GM19455 (cell line): ENCODE results near the gene TOE1.

Source experiments
- ATAC-seq: cut with Tn5 transposase; IDR thresholded peaks from one replicate; pipeline ENCODE4 v1.9.1; 2021; ENCODE audit not compliant: unreplicated experiment

TOE1 gene

DNA sequence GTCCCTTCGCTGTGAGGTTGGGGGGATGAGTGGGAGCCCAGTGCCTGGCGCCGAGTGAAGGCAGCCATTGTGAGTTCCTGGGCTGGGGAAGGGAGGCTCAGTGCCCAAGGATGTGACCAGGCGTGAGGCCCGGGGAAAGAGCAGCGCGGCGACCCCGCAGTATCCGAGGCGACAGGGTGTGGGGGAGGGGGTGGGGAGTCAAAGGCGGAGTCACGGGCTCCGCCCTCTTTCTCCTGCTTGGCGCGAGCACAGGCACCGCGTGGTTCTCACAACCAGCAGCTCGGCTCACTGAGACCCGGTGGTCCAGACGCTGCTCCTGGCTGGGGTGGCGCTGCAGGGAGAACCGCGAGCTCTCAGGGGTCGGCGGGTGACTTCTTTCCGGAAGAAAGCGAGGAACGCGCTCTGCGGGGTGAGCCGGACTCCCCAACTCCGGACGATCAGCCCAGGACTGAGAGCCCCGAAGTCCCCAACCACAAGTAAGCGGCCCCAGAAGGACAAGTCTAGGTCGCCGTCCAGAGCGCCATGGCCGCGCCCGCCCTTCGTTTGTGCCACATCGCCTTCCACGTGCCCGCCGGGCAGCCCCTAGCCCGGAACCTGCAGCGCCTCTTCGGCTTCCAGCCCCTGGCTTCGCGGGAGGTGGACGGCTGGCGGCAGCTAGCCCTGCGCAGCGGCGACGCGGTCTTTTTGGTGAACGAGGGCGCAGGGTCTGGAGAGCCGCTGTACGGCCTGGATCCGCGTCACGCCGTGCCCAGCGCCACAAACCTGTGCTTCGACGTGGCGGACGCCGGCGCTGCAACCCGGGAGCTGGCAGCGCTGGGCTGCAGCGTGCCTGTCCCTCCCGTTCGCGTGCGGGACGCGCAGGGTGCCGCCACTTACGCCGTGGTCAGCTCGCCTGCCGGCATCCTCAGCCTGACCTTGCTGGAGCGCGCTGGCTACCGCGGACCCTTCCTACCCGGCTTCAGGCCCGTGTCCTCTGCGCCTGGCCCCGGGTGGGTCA is 13.0 kb upstream of the TOE1 start, which contains the start of gene HPDL:
HPDL (plus strand) TSS at position 269 of the 997 bp plus-strand sequence; CDS start at position 523, 254 bp downstream.
- ATAC-seq, result no peak

DNA sequence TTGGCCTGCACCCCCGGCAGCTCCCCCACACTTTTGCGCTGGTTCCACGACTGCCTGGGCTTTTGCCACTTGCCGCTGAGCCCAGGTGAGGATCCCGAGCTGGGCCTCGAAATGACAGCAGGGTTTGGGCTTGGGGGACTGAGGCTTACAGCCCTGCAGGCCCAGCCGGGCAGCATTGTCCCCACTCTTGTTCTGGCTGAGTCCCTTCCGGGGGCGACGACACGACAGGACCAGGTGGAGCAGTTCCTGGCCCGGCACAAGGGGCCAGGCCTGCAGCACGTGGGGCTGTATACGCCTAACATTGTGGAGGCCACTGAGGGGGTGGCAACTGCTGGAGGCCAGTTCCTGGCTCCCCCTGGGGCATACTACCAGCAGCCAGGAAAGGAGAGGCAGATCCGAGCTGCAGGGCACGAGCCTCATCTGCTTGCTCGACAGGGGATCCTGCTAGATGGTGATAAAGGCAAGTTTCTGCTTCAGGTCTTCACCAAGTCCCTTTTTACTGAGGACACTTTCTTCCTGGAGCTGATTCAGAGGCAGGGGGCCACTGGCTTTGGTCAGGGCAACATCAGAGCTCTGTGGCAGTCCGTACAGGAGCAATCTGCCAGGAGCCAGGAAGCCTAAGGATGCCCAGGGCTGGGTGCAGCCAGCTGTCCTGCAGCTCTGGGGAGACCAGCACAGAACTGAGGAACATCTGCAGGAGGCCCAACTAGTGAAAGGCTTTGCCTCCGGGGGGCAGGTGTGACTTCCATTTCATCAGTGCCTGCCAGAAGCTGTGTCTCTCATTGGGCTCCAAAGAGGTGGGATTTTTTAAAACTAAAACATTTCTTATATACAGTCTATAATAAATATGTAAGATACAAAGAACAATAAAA is 12.1 kb upstream of the TOE1 start:
- no peak for ATAC-seq

GRCh38 chr1:45328680-45329079 is 11.3 kb upstream of the TOE1 start:
- ATAC-seq, result no peak

GRCh38 chr1:45329445-45329844 is 10.5 kb upstream of the TOE1 start:
- ATAC-seq, result no peak

DNA sequence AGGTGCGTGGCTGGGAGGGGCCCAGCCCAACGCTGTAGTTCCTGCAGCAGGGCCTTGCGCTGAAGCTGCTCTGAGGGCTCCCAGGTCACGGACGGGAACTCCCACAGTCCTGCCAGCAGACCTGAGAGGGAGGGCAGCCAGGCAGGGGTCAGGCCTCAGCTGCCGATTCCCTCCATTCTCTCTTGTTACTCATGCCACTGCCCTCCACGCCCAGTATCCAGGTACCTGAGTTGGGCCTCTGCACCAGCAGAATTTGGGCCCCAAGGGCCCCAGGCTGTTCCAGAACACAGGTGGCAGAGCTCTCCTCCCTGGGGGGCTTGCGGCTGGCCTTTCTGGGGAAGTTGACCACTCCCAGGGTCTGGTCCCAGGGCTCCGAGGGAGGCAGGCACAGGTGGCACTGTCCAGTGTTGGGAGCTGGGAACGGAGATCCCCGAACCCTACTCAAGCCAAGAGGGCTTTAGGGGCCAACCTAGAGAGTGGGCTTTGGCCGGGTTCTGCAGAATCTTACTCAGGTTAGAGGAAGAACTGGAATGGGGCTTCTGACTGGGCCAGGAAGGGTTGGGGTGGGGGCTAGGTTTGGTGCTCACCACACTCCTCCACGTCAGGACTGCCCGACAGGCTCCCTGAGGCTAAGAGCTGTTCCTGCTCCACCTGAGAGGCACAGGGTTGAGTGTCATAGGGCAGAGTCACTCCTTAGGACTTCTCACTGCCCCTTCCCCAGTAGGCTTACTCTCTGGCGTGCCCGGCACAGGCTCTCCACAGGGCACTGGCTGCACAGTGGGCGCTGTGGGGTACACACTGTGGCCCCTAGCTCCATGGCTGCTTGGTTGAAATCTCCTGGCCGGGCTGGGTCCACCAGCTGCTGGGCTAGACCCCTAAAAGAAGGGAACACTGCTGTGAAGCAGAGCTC is 8.3 kb upstream of the TOE1 start:
- ATAC-seq, result no peak

GRCh38 chr1:45332346-45332720 is 7.6 kb upstream of the TOE1 start:
- no peak for ATAC-seq

DNA sequence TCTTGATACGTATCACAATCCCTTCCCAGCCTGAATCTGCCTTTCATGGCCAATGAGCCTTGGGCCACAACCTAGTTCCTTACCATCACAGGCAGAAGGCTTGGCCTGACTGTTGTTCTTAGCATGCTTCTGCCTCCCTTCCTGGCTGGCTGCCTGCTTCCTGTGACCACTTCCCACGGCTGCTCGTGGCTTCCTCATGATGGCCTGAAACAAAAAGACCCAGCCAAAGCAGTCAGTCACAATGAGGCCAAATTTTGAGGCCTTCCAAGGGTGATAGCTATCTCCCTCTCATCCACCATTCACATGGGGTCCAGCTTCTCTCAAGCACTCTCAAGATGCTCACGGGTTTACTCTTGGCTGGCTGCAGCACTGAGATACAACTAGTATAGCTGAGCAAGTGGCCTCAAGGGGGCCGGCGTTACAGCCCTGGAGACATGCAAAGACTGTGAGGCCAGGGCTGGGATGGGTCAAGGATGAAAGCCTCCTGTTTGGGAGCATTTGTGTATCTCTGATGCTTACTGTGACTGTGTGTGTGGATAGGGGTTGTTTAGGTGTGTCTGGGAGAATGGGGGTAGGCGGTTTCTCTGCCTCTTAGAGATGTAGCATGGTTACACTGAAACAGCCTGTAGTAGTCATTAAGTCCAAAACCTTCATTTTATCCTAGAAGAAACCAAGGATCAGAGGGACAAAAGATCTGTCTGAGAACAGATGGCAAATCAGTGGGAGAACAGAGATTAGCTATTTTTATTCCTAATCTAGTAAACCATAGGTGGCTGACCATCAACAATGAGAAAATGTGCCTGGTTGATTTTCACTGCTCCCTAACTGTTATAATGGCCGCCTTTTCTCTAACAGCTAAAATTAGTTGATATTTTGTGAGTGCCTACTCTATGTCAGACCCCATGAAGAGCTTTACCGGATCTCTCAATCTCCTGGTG is 5.4 kb upstream of the TOE1 start:
- ATAC-seq, result no peak

DNA sequence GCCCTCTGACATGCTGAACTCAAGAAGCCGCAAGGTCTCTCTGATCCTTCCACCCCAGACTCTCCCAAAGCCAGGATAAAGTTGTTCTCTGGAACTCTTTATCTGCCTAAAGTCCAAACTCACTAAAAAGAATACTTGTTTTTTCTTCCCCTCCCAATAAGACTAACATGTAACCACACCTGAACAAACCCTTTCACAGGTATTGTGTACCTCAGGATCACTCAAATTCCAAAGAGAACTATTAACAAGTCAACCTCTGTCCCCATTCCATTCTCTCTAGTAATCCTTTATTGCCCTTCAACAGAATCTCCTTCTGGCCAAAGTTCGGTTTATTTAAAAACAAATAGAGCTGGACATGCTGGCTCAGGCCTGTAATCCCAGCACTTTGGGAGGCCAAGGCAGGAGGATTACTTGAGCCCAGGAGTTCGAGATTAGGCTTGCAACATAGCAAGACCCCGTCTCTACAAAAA is 4.1 kb upstream of the TOE1 start:
- no peak for ATAC-seq

- no peak for ATAC-seq
These were observed 2.2 kb upstream of the TOE1 start for GRCh38 chr1:45337630-45338325.

- ATAC-seq, result no peak
These were observed 971 bp downstream of the TOE1 start for GRCh38 chr1:45340816-45341466.

- ATAC-seq, result no peak
These were observed 4.5 kb downstream of the TOE1 start for GRCh38 chr1:45344499-45344898.

GRCh38 chr1:45345014-45345413 is 5.0 kb downstream of the TOE1 start:
- ATAC-seq, result no peak

DNA sequence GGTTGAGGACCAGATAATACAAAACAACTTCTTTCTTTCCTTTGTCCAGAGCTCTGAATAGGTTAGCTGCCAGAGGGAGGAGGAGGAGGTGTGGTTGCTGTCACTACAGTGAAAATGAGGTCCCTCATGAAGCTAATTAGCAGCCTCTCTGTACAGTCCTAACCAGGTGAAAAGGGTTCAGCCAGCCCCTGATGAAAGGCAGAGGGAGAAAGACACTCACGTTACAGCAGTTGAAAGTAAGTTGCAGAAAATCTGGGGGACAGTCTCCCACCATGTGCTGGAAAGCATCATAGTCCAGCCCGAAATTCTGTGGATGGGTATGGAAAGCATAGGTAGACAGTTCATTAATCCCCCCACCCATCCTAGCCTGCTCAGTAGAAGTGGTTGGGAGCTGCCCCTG is 6.5 kb downstream of the TOE1 start:
- ATAC-seq, result no peak

DNA sequence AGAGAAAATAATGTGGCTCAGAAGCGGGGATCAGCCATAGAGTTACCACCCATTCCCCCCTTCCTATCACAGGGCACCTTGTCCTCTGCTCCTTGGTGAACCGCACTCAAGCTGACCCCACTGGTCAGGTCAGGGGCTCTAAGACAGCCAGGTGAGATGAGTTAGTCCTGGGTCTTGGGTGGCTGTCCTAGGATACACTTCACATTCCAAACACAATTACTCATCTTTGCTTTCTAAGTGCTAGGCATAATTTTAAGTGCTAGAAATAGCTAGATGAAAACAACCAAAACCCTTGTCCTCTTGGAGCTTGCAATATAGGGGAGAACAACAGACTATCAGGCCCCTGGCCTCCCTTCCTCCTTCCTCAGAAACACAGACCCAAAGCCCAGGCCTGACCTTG is 8.1 kb downstream of the TOE1 start:
- no peak for ATAC-seq

GRCh38 chr1:45348609-45348965 is 8.6 kb downstream of the TOE1 start:
- no peak for ATAC-seq

GRCh38 chr1:45348966-45349677 is 9.2 kb downstream of the TOE1 start:
- ATAC-seq, result no peak

DNA sequence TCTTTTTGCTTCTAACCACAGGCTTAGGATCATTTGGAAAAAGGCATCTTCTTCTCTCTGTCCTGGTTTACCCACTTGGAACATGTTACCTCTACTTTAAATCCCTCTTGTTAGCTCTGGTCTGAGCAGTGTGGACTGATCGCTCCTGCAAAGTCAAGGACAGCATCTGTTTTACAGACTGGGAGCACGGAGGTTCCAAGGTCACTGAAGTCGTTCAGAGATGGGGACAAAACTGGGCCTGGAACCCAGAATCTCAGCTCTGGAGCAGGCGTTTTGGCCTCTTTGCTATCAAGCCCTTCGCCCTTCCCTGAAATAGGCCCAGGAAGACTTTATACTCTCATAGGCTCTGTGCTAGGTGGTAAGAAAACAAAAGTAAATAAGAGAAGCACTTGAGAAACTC is 11.5 kb downstream of the TOE1 start:
- no peak for ATAC-seq

DNA sequence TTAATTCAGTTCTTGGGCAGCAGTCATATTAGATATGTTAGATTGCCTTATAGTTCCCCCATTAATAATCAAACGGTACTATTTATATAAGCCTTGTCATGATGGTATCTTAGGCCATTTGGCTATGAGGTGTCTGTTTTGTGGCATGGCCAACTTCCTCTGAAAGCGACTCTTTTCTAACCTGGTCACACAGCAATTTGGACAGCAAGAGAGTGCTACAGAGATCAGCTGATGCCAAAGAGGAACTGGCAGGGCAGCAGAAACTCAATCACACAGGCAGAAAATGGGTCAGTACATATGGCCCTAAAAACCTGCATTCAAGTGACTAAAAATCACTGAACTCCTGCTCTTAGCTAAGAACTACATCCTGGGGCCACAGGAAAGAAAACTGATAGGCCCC is 13.7 kb downstream of the TOE1 start:
- no peak for ATAC-seq
